OCI-LY1 (cell line): Measurements from ENCODE around the gene FAIM.
"Not testable (repeated sequence)": the region's sequence is repeated elsewhere in the genome, so short reads cannot be mapped to it uniquely, and the experiment has no call there.

Source experiments
- H2AFZ ChIP-seq: fragments of 200-600 bp; sonication (generic), shearing (Covaris generic); 2 replicates; pipeline ENCODE4 v1.6.0; 2014; ENCODE audit warnings: antibody characterized with exemption, mild to moderate bottlenecking, low read length
- H3F3A ChIP-seq: fragments of 200-600 bp; sonication (generic), shearing (Covaris generic); 2 replicates; pipeline ENCODE4 v1.6.0; 2014; ENCODE audit warnings: mild to moderate bottlenecking, antibody characterized with exemption, low read length, moderate library complexity; ENCODE audit not compliant: insufficient read depth
- H3K27ac ChIP-seq: fragments of 200-600 bp; sonication (generic); 2 replicates; pipeline ENCODE4 v1.5.1; 2014; ENCODE audit warnings: low read length, mixed run types, mild to moderate bottlenecking, low read depth; ENCODE audit not compliant: poor library complexity, severe bottlenecking
- H3K27me3 ChIP-seq: fragments of 200-600 bp; sonication (generic); 2 replicates; pipeline ENCODE4 v1.6.0; 2014; ENCODE audit warnings: antibody characterized with exemption, mild to moderate bottlenecking, low read length, moderate library complexity; ENCODE audit not compliant: insufficient read depth
- H3K36me3 ChIP-seq: fragments of 200-600 bp; sonication (generic); 2 replicates; pipeline ENCODE4 v1.6.1; 2014; ENCODE audit warnings: mild to moderate bottlenecking, antibody characterized with exemption, low read length, moderate library complexity, mixed read lengths; ENCODE audit not compliant: insufficient read depth
- H3K4me1 ChIP-seq: fragments of 200-600 bp; sonication (generic); 2 replicates; pipeline ENCODE4 v1.5.1; 2014; ENCODE audit warnings: mild to moderate bottlenecking, low read length, moderate library complexity; ENCODE audit not compliant: insufficient read depth, severe bottlenecking
- H3K4me2 ChIP-seq: fragments of 200-600 bp; sonication (generic), shearing (Covaris generic); 2 replicates; pipeline ENCODE4 v1.6.1; 2014; ENCODE audit warnings: low read length
- H3K4me3 ChIP-seq: fragments of 200-600 bp; sonication (generic); 2 replicates; pipeline ENCODE4 v1.5.1; 2014; ENCODE audit warnings: low read length, low read depth, mild to moderate bottlenecking, mixed read lengths; ENCODE audit not compliant: poor library complexity, severe bottlenecking
- H3K79me2 ChIP-seq: fragments of 200-600 bp; shearing (Covaris generic); 2 replicates; pipeline ENCODE4 v1.6.1; 2016; ENCODE audit warnings: mixed run types, low read length, mixed read lengths; ENCODE audit not compliant: insufficient read depth
- H3K9ac ChIP-seq: fragments of 200-600 bp; sonication (generic), shearing (Covaris generic); 2 replicates; pipeline ENCODE4 v1.6.1; 2014; ENCODE audit warnings: mild to moderate bottlenecking, low read length, mixed read lengths
- H3K9me2 ChIP-seq: fragments of 200-600 bp; sonication (generic), shearing (Covaris generic); 2 replicates; pipeline ENCODE4 v1.6.1; 2014; ENCODE audit warnings: low read depth, mild to moderate bottlenecking, low read length, mixed read lengths
- H3K9me3 ChIP-seq: fragments of 200-600 bp; shearing (Covaris generic); 2 replicates; pipeline ENCODE4 v1.6.1; 2014; ENCODE audit warnings: low read length, mixed read lengths
- H4K20me1 ChIP-seq: fragments of 200-600 bp; sonication (generic), shearing (Covaris generic); 2 replicates; pipeline ENCODE4 v1.6.0; 2016; ENCODE audit warnings: mild to moderate bottlenecking, low read length; ENCODE audit not compliant: insufficient read depth
- CTCF ChIP-seq: fragments of 200-600 bp; sonication (generic), shearing (Covaris generic); IDR thresholded peaks from 2 replicates; pipeline ENCODE4 v1.5.1; 2017; ENCODE audit warnings: mild to moderate bottlenecking, antibody characterized with exemption, low read length, moderate library complexity, mixed read lengths
- EZH2 ChIP-seq: fragments of 200-600 bp; sonication (generic), shearing (Covaris generic); IDR thresholded peaks from 2 replicates; pipeline ENCODE4 v1.8.0; 2017; ENCODE audit warnings: borderline replicate concordance, mixed run types, mild to moderate bottlenecking, antibody characterized with exemption, low read length, moderate library complexity, mixed read lengths

The FAIM gene

GRCh38 chr3:138567403-138567802 lies 41.2 kb upstream of the FAIM start:
- H3K9me2 ChIP-seq = no peaks in the 10 kb centered on the region
- peaks cover 3% of the 10 kb centered on the region for H3K36me3 ChIP-seq
- H3K27ac ChIP-seq = no peak overlapping the region
- H3K4me3 ChIP-seq = no peak overlapping the region
- TF ChIP-seq EZH2 = no peak
- TF ChIP-seq CTCF = peak; percentile 17; the same call in 1 of the 2 replicates
- H3K9me3 ChIP-seq = no peaks in the 10 kb centered on the region
- no peaks in the 10 kb centered on the region for H3K79me2 ChIP-seq
- no peak overlapping the region for H3K9ac ChIP-seq
- H3K4me2 ChIP-seq = no peak overlapping the region
- H3K27me3 ChIP-seq = no peaks in the 10 kb centered on the region
- H3F3A ChIP-seq = no peaks in the 10 kb centered on the region; the same call in 1 of the 2 replicates
- no peaks in the 10 kb centered on the region for H3K4me1 ChIP-seq
- H2AFZ ChIP-seq = no peak overlapping the region
- H4K20me1 ChIP-seq = no peaks in the 10 kb centered on the region

- Histone ChIP-seq H3K4me3 (no peak overlapping the region), H3K4me2 (no peak overlapping the region), H3K27ac (no peak overlapping the region), H3K36me3 (peaks cover 7% of the 10 kb centered on the region), H3K9me3 (peaks cover 5% of the 10 kb centered on the region; the same call in 1 of the 2 replicates), H3K79me2 (no peaks in the 10 kb centered on the region), H2AFZ (no peak overlapping the region), H3K4me1 (no peaks in the 10 kb centered on the region), H3K27me3 (no peaks in the 10 kb centered on the region), H3F3A (no peaks in the 10 kb centered on the region; the same call in 1 of the 2 replicates), H3K9ac (no peak overlapping the region), H4K20me1 (no peaks in the 10 kb centered on the region), H3K9me2 (no peaks in the 10 kb centered on the region)
- TF ChIP-seq CTCF = no peak
- no peak for TF ChIP-seq EZH2
Measured at GRCh38 chr3:138569090-138569489, 39.5 kb upstream of the FAIM start.

GRCh38 chr3:138569624-138570023 lies 38.9 kb upstream of the FAIM start:
- H2AFZ ChIP-seq, H3F3A ChIP-seq, H3K27me3 ChIP-seq, H3K36me3 ChIP-seq, H3K4me3 ChIP-seq, H3K4me2 ChIP-seq, H3K9ac ChIP-seq, H4K20me1 ChIP-seq, H3K9me3 ChIP-seq, H3K79me2 ChIP-seq, H3K27ac ChIP-seq, H3K9me2 ChIP-seq, H3K4me1 ChIP-seq: not testable (repeated sequence)

DNA sequence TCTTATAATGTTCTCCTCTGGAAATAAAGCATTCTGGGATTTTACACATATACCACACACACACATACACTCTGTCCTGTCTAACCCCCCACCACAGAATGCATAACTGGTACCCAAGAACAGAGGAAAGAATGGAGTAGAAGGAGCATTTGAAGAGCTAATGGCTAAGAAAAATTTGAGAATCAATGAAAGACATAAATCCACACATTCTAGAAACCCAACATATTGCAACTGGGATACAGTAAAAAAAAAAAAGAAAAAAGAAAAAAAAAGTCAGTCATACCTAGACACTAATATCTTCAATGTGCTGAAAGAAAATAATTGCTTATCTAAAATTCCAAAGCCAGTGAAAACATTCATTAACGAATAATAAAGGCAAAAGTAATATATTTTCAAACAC lies 35.4 kb upstream of the FAIM start:
- H4K20me1 ChIP-seq = no peaks in the 10 kb centered on the region
- no peak overlapping the region for H2AFZ ChIP-seq
- H3K79me2 ChIP-seq = no peaks in the 10 kb centered on the region
- peaks cover 7% of the 10 kb centered on the region for H3K36me3 ChIP-seq
- no peaks in the 10 kb centered on the region; the same call in 1 of the 2 replicates for H3F3A ChIP-seq
- H3K9me3 ChIP-seq = peaks cover 5% of the 10 kb centered on the region; the same call in 1 of the 2 replicates
- H3K9me2 ChIP-seq = no peaks in the 10 kb centered on the region
- H3K4me3 ChIP-seq = no peak overlapping the region
- H3K9ac ChIP-seq = no peak overlapping the region
- TF ChIP-seq EZH2 (no peak), CTCF (no peak)
- H3K4me2 ChIP-seq = no peak overlapping the region
- H3K27me3 ChIP-seq = no peaks in the 10 kb centered on the region
- H3K27ac ChIP-seq = no peak overlapping the region
- peaks cover 9% of the 10 kb centered on the region for H3K4me1 ChIP-seq
